22Rv1 (cell line): ENCODE results near the gene CLIP4.

Experiments used
- ZFX ChIP-seq: fragments of 450-650 bp; IDR thresholded peaks from 2 replicates; pipeline ENCODE4 v1.6.1; 2017; ENCODE audit warnings: antibody characterized with exemption, borderline replicate concordance
- TF ChIP-seq, protein P1 (sequence below): fragments of 450-650 bp; IDR thresholded peaks from 2 replicates; pipeline ENCODE4 v1.5.1; 2017; ENCODE audit warnings: mild to moderate bottlenecking

DNA sequence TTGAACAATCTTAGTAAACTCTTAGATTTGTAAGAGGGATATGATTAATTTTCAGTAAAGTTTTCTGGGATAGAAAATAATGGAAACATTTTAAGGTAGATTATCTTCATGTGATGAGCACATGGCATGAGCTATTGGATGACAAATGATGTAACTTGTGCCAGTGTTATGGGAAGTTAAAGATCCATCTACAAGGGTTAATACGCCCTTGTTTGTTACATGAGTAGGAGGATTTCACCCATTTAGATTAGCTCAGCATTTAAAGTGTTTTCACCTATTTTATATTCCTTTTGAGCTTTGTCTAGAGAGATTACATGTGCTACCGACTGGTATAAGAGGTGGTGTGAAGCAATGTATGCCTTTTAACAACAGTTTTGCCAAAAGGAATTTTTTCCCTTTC, 5.6 kb downstream of the CLIP4 start:
- TF ChIP-seq, protein P1, sequence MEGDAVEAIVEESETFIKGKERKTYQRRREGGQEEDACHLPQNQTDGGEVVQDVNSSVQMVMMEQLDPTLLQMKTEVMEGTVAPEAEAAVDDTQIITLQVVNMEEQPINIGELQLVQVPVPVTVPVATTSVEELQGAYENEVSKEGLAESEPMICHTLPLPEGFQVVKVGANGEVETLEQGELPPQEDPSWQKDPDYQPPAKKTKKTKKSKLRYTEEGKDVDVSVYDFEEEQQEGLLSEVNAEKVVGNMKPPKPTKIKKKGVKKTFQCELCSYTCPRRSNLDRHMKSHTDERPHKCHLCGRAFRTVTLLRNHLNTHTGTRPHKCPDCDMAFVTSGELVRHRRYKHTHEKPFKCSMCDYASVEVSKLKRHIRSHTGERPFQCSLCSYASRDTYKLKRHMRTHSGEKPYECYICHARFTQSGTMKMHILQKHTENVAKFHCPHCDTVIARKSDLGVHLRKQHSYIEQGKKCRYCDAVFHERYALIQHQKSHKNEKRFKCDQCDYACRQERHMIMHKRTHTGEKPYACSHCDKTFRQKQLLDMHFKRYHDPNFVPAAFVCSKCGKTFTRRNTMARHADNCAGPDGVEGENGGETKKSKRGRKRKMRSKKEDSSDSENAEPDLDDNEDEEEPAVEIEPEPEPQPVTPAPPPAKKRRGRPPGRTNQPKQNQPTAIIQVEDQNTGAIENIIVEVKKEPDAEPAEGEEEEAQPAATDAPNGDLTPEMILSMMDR: no peak
- no peak for TF ChIP-seq ZFX
